Measurements from ENCODE around the gene CARMIL1. TPM values are rescaled to one million over a fixed set of nuclear protein-coding genes. Genes with fewer than 3 reads are reported as not detected.

Gene CARMIL1
- total and polyA plus RNA-seq, 10 of the 15 experiments (the other 5 are each of a cell fraction or from before 2014, with no cell fraction given) = 6.4 to 18.1 (median 10.3) TPM

DNA sequence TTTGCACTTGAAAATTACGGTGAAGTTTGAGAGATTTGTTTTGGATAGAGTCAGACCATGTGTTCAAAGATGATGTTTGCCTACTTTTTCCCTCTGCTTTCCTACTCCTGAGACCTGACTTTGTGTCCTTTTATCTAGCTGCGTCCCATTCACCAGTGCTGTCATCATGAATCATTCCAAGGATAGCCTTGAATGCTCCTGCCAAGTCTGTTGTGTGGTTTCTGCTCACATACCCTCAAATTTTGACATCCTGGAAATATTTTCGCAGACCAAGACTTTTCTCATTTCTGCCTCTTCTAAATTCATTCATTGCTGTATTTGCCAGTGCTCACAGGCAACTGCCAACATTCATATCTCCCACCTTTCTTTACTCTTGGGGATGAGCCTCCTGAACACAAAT, 197.0 kb downstream of the CARMIL1 start:
- ChIA-PET CTCF (interaction anchor here (1.5 to 6.7 kb wide), 3 partner anchors 14 to 253 kb away, joined by 4 to 37 read pairs (median 5); partner anchors contain the start of gene CARMIL1), SMC1A (ENCODE audit: uncharacterized antibody, unreplicated experiment) (interaction anchor here (0.7 to 2.1 kb wide), 2 partner anchors 14 to 35 kb away, joined by 3 to 10 read pairs; no protein-coding TSS in a partner anchor), POLR2A (interaction anchor here (0.7 kb wide), 1 partner anchor 9 kb away, joined by 5 read pairs; no protein-coding TSS in a partner anchor), RAD21 (ENCODE audit: unreplicated experiment) (interaction anchor here (0.7 to 4.3 kb wide), 4 partner anchors 14 to 210 kb away, joined by 3 to 20 read pairs (median 5); no protein-coding TSS in a partner anchor)
- WGBS (ENCODE audit: insufficient coverage, insufficient replicate concordance, low lambda C conversion rate, missing lambda C conversion rate) = 35% methylated on average over 3 of the region's 3 CpGs
- no peak overlapping the region for H3K27ac ChIP-seq (ENCODE audit: control insufficient read depth, insufficient read depth)
- peaks cover 6% of the 10 kb centered on the region; the same call in 1 of the 2 replicates for H3K4me1 ChIP-seq (ENCODE audit: control insufficient read depth, insufficient read depth, low read length)
- no peaks in the 10 kb centered on the region; the same call in 2 of the 3 replicates for H3K9me3 ChIP-seq (replicated peaks; ENCODE audit: control insufficient read depth, insufficient read depth, low read length)
- no peaks in the 10 kb centered on the region; a peak in 1 of 4 replicates for H3K36me3 ChIP-seq (ENCODE audit: control insufficient read depth in 2 of 2, insufficient read depth in 2 of 2, low read length in 1 of 2)
- H3K4me3 ChIP-seq = no peak overlapping the region
- FAIRE-seq (no peak), DNase-seq (ENCODE audit: low read depth, low spot score) (no peak), ATAC-seq (no peak)
- H3K79me2 ChIP-seq (ENCODE audit: control insufficient read depth, insufficient read depth, low read length) = no peaks in the 10 kb centered on the region
- H3K27me3 ChIP-seq (replicated peaks in 1 of 2; ENCODE audit: control insufficient read depth in 2 of 2, insufficient read depth in 2 of 2, low read length in 1 of 2) = no peaks in the 10 kb centered on the region
- H3K9ac ChIP-seq (ENCODE audit: control insufficient read depth, insufficient read depth, low read length) = no peak overlapping the region
- H4K20me1 ChIP-seq (ENCODE audit: control insufficient read depth, insufficient read depth) = no peaks in the 10 kb centered on the region
- intact Hi-C loops (cut with micrococcal nuclease; ENCODE audit: unreplicated experiment) = no loop called here
- no TSS peak for BruUV-seq (replicated peaks)
- in situ Hi-C loops (cut with MboI) = no loop called here
- no peak overlapping the region for H3K4me2 ChIP-seq (ENCODE audit: control insufficient read depth, insufficient read depth)
- H2AFZ ChIP-seq (ENCODE audit: control insufficient read depth, low read depth, low read length) = no peak overlapping the region
- TF ChIP-seq RELA (IDR thresholded peaks at IDR 0.05; ENCODE audit: borderline replicate concordance, partially characterized antibody) = no peak
- no peak for TF ChIP-seq RB1 (IDR thresholded peaks at IDR 0.05; ENCODE audit: borderline replicate concordance)
- TF ChIP-seq WRNIP1 (IDR thresholded peaks at IDR 0.05; ENCODE audit: borderline replicate concordance, low read depth, low read length) = no peak
- TF ChIP-seq, protein P1, sequence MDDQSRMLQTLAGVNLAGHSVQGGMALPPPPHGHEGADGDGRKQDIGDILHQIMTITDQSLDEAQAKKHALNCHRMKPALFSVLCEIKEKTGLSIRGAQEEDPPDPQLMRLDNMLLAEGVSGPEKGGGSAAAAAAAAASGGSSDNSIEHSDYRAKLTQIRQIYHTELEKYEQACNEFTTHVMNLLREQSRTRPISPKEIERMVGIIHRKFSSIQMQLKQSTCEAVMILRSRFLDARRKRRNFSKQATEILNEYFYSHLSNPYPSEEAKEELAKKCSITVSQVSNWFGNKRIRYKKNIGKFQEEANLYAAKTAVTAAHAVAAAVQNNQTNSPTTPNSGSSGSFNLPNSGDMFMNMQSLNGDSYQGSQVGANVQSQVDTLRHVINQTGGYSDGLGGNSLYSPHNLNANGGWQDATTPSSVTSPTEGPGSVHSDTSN (IDR thresholded peaks at IDR 0.05; ENCODE audit: insufficient replicate concordance, low read depth, low read length) = no peak
- no peak for TF ChIP-seq BHLHE40 (IDR thresholded peaks at IDR 0.05; ENCODE audit: borderline replicate concordance in 1 of 2, low read depth in 2 of 2, low read length in 1 of 2)
- no peak for TF ChIP-seq CEBPB (IDR thresholded peaks at IDR 0.05; ENCODE audit: borderline replicate concordance in 1 of 2, low read depth in 2 of 2, low read length in 2 of 2)
- TF ChIP-seq POLR2AphosphoS5 (IDR thresholded peaks at IDR 0.05; ENCODE audit: low read length) = no peak
- TF ChIP-seq PAX8 (IDR thresholded peaks at IDR 0.05) = no peak
- TF ChIP-seq NR2C1 (IDR thresholded peaks at IDR 0.05) = no peak
- TF ChIP-seq CBX3 (IDR thresholded peaks at IDR 0.05; ENCODE audit: borderline replicate concordance, low read depth) = no peak
- TF ChIP-seq KAT2A (conservative IDR thresholded peaks at IDR 0.05; ENCODE audit: control insufficient read depth, low read depth, low read length) = no peak
- no peak for TF ChIP-seq ZNF274 (IDR thresholded peaks at IDR 0.05; ENCODE audit: insufficient read depth, insufficient read length)
- TF ChIP-seq, protein P2, sequence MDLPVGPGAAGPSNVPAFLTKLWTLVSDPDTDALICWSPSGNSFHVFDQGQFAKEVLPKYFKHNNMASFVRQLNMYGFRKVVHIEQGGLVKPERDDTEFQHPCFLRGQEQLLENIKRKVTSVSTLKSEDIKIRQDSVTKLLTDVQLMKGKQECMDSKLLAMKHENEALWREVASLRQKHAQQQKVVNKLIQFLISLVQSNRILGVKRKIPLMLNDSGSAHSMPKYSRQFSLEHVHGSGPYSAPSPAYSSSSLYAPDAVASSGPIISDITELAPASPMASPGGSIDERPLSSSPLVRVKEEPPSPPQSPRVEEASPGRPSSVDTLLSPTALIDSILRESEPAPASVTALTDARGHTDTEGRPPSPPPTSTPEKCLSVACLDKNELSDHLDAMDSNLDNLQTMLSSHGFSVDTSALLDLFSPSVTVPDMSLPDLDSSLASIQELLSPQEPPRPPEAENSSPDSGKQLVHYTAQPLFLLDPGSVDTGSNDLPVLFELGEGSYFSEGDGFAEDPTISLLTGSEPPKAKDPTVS (IDR thresholded peaks at IDR 0.05; ENCODE audit: low read depth, low read length) = no peak
- TF ChIP-seq SMC3 (IDR thresholded peaks at IDR 0.05; ENCODE audit: borderline replicate concordance, low read length) = no peak
- no peak for TF ChIP-seq SMAD5 (IDR thresholded peaks at IDR 0.05; ENCODE audit: low read depth)
- TF ChIP-seq ELK1 (IDR thresholded peaks at IDR 0.05; ENCODE audit: low read depth, low read length) = no peak
- no peak for TF ChIP-seq SREBF1 (IDR thresholded peaks at IDR 0.05; ENCODE audit: low read length)
